ENCODE measurements around the gene SZT2. TPM values are rescaled to one million over a fixed set of nuclear protein-coding genes. Genes with fewer than 3 reads are reported as not detected.

The SZT2 gene
- total and polyA plus RNA-seq, 2 of the 13 experiments (the other 11 are each of a cell fraction or from before 2014, with no cell fraction given), result 8.0 to 8.8 TPM

GRCh38 chr1:43348343-43348808 lies 41.3 kb upstream of the SZT2 start (continued):
- TF ChIP-seq ZNF281 (CRISPR knock-in tag; IDR thresholded peaks at IDR 0.05; ENCODE audit: borderline replicate concordance), result no peak
- TF ChIP-seq CENPBD1 (CRISPR knock-in tag; IDR thresholded peaks at IDR 0.05; ENCODE audit: borderline replicate concordance, low read depth), result no peak
- TF ChIP-seq ZNF670 (CRISPR knock-in tag; IDR thresholded peaks at IDR 0.05; ENCODE audit: borderline replicate concordance), result no peak
- TF ChIP-seq KIAA2018 (CRISPR knock-in tag; IDR thresholded peaks at IDR 0.05; ENCODE audit: borderline replicate concordance), result no peak
- TF ChIP-seq SIN3B (IDR thresholded peaks at IDR 0.05; ENCODE audit: low read length), result no peak
- peak; percentile 33; the same call in 1 of the 2 replicates for TF ChIP-seq PITX1 (CRISPR knock-in tag; IDR thresholded peaks at IDR 0.05)
- TF ChIP-seq CTCF (CRISPR knock-in tag; IDR thresholded peaks at IDR 0.05), result no peak
- TF ChIP-seq MXD1 (CRISPR knock-in tag; IDR thresholded peaks at IDR 0.05), result no peak
- no peak for TF ChIP-seq KMT2A (CRISPR knock-in tag; IDR thresholded peaks at IDR 0.05)
- TF ChIP-seq RBM22 (optimal IDR thresholded peaks at IDR 0.05; ENCODE audit: low read length), result peak; percentile 61
- TF ChIP-seq KDM5A (IDR thresholded peaks at IDR 0.05; ENCODE audit: borderline replicate concordance, low read length), result no peak
- no peak for TF ChIP-seq ZNF564 (CRISPR knock-in tag; IDR thresholded peaks at IDR 0.05)
- TF ChIP-seq PATZ1 (CRISPR knock-in tag; IDR thresholded peaks at IDR 0.05), result no peak
